ENCODE data around the gene B3GNT4. TPM values are rescaled to one million over a fixed set of nuclear protein-coding genes. Genes with fewer than 3 reads are reported as not detected.
"Not testable (repeated sequence)": the region's sequence is repeated elsewhere in the genome, so short reads cannot be mapped to it uniquely, and the experiment has no call there.

Gene B3GNT4
- total RNA-seq, 1 experiment from 2014 or later: not detected

GRCh38 chr12:122245553-122245952, 42.0 kb downstream of the B3GNT4 start:
- Histone ChIP-seq H3K27ac (no peak overlapping the region), H3K27me3 (replicated peaks) (no peaks in the 10 kb centered on the region)
- no peak for DNase-seq (ENCODE audit: low read depth in 1 of 2, low spot score in 2 of 2)

GRCh38 chr12:122250047-122250446, 46.5 kb downstream of the B3GNT4 start:
- Histone ChIP-seq H3K36me3 (peaks cover 8% of the 10 kb centered on the region), H3K27me3 (replicated peaks) (no peaks in the 10 kb centered on the region), H3K27ac (no peak overlapping the region), H3K4me3 (no peak overlapping the region), H3K9me3 (replicated peaks) (no peaks in the 10 kb centered on the region), H3K4me1 (replicated peaks) (no peaks in the 10 kb centered on the region)
- DNase-seq (ENCODE audit: low read depth in 1 of 2, low spot score in 2 of 2): no peak

More at GRCh38 chr12:122245553-122245952, 42.0 kb downstream of the B3GNT4 start:
- peaks cover 8% of the 10 kb centered on the region for H3K36me3 ChIP-seq
- no peak overlapping the region for H3K4me3 ChIP-seq
- no peaks in the 10 kb centered on the region for H3K9me3 ChIP-seq (replicated peaks)
- H3K4me1 ChIP-seq (replicated peaks): no peaks in the 10 kb centered on the region

GRCh38 chr12:122250536-122250935, 47.0 kb downstream of the B3GNT4 start:
- DNase-seq (ENCODE audit: low read depth in 1 of 2, low spot score in 2 of 2): no peak

GRCh38 chr12:122258462-122258861, 55.0 kb downstream of the B3GNT4 start:
- not testable (repeated sequence) for DNase-seq (ENCODE audit: low read depth in 1 of 2, low spot score in 2 of 2); H3K27me3 ChIP-seq (replicated peaks); H3K4me3 ChIP-seq; H3K27ac ChIP-seq; H3K9me3 ChIP-seq (replicated peaks); H3K4me1 ChIP-seq (replicated peaks)
- H3K36me3 ChIP-seq: peaks cover 29% of the 10 kb centered on the region

More at GRCh38 chr12:122250536-122250935, 47.0 kb downstream of the B3GNT4 start:
- Histone ChIP-seq H3K4me3 (no peak overlapping the region), H3K4me1 (replicated peaks) (no peaks in the 10 kb centered on the region), H3K36me3 (peaks cover 8% of the 10 kb centered on the region), H3K27me3 (replicated peaks) (no peaks in the 10 kb centered on the region), H3K9me3 (replicated peaks) (no peaks in the 10 kb centered on the region), H3K27ac (no peak overlapping the region)

Other genes starting within 250 kb of the B3GNT4 start
- 1.5 and 6.4 TPM in 2 replicates for gene BCL7A, start 181.8 kb upstream of the B3GNT4 start, total RNA-seq (2014; rRNA removed; shearing (Covaris generic))
- gene MLXIP, start 125.0 kb upstream of the B3GNT4 start, total RNA-seq (2014; rRNA removed; shearing (Covaris generic)): 11.1 and 13.5 TPM in 2 replicates
- not detected in 2 replicates for gene IL31, start 29.5 kb upstream of the B3GNT4 start, total RNA-seq (2014; rRNA removed; shearing (Covaris generic))
- not detected in 2 replicates for gene LRRC43, start 20.6 kb upstream of the B3GNT4 start, total RNA-seq (2014; rRNA removed; shearing (Covaris generic))
- 66.6 and 84.1 TPM in 2 replicates for gene DIABLO, start 22.3 kb downstream of the B3GNT4 start, total RNA-seq (2014; rRNA removed; shearing (Covaris generic))
- gene VPS33A, start 62.8 kb downstream of the B3GNT4 start, total RNA-seq (2014; rRNA removed; shearing (Covaris generic)): 13.6 and 14.3 TPM in 2 replicates
- gene CLIP1, start 219.0 kb downstream of the B3GNT4 start, total RNA-seq (2014; rRNA removed; shearing (Covaris generic)): 33.7 and 41.3 TPM in 2 replicates

All from SJSA1 (cell line).